Mesodermal cell (in vitro differentiated cells): ENCODE results near the gene THEM4.

Experiments
- H3K27ac ChIP-seq: 2 replicates; pipeline ENCODE4 v1.7.0; 2013; ENCODE audit warnings: mild to moderate bottlenecking, low read depth, low read length, moderate library complexity; ENCODE audit not compliant: severe bottlenecking
- H3K36me3 ChIP-seq: 2 replicates; pipeline ENCODE4 v1.7.1; 2013; ENCODE audit warnings: mild to moderate bottlenecking, low read length, moderate library complexity; ENCODE audit not compliant: control insufficient read depth, insufficient read depth
- H3K4me1 ChIP-seq: one replicate; pipeline ENCODE4 v1.7.1; 2013; ENCODE audit warnings: mild to moderate bottlenecking, low read length; ENCODE audit not compliant: insufficient read depth, control insufficient read depth, poor library complexity, severe bottlenecking
- H3K4me3 ChIP-seq: 2 replicates; pipeline ENCODE4 v1.7.0; 2013; ENCODE audit warnings: low read length, control low read depth, mild to moderate bottlenecking; ENCODE audit not compliant: insufficient read depth, poor library complexity, severe bottlenecking; ENCODE audit errors: extremely low read depth
- H3K9me3 ChIP-seq: 2 replicates; pipeline ENCODE4 v1.7.1; 2013; ENCODE audit warnings: mild to moderate bottlenecking, low read length, moderate library complexity; ENCODE audit not compliant: control insufficient read depth
- WGBS, 2 experiments: methylation state at CpG; one replicate each; pipeline ENCODE4 v1.1.5; 2013; ENCODE audit warnings: missing lambda C conversion rate in 2 of 2; ENCODE audit not compliant: insufficient coverage in 2 of 2; 5-methylcytosine and 5-hydroxymethylcytosine counted together

Gene THEM4

GRCh38 chr1:151837197-151837596 is 72.1 kb downstream of the THEM4 start:
- 74 to 84% methylated on average over 2 to 3 of the region's 3 CpGs for WGBS, 2 experiments
- H3K4me1 ChIP-seq = peaks cover 28% of the 10 kb centered on the region

GRCh38 chr1:151835596-151835995 is 73.7 kb downstream of the THEM4 start:
- peaks cover 14% of the 10 kb centered on the region for H3K4me1 ChIP-seq
- no peaks in the 10 kb centered on the region for H3K9me3 ChIP-seq
- H3K36me3 ChIP-seq = no peaks in the 10 kb centered on the region
- no peak overlapping the region for H3K27ac ChIP-seq
- WGBS, 2 experiments = 95 to 100% methylated on average over 3 to 4 of the region's 7 CpGs
- no peak overlapping the region for H3K4me3 ChIP-seq

More at GRCh38 chr1:151837197-151837596, 72.1 kb downstream of the THEM4 start:
- no peaks in the 10 kb centered on the region for H3K36me3 ChIP-seq
- H3K27ac ChIP-seq = no peak overlapping the region
- H3K9me3 ChIP-seq = no peaks in the 10 kb centered on the region
- no peak overlapping the region for H3K4me3 ChIP-seq

GRCh38 chr1:151834239-151834638 is 75.1 kb downstream of the THEM4 start:
- Histone ChIP-seq H3K9me3 (no peaks in the 10 kb centered on the region), H3K36me3 (no peaks in the 10 kb centered on the region), H3K27ac (no peak overlapping the region), H3K4me3 (no peak overlapping the region), H3K4me1 (peaks cover 22% of the 10 kb centered on the region)
- 80 to 100% methylated on average over 1 to 2 of the region's 3 CpGs for WGBS, 2 experiments

GRCh38 chr1:151833172-151833900 is 76.0 kb downstream of the THEM4 start:
- H3K4me3 ChIP-seq = no peak overlapping the region
- H3K36me3 ChIP-seq = no peaks in the 10 kb centered on the region
- H3K9me3 ChIP-seq = no peaks in the 10 kb centered on the region
- H3K4me1 ChIP-seq = peaks cover 25% of the 10 kb centered on the region
- WGBS, 2 experiments = 93 to 100% methylated on average over 3 to 4 of the region's 8 CpGs
- H3K27ac ChIP-seq = no peak overlapping the region

GRCh38 chr1:151832318-151832980 is 76.9 kb downstream of the THEM4 start:
- 76 to 90% methylated on average over 4 to 6 of the region's 10 CpGs for WGBS, 2 experiments
- peaks cover 29% of the 10 kb centered on the region for H3K4me1 ChIP-seq
- H3K27ac ChIP-seq = no peak overlapping the region
- no peak overlapping the region for H3K4me3 ChIP-seq
- H3K9me3 ChIP-seq = no peaks in the 10 kb centered on the region
- H3K36me3 ChIP-seq = no peaks in the 10 kb centered on the region

- 89 to 95% methylated on average over 4 to 5 of the region's 5 CpGs for WGBS, 2 experiments
- Histone ChIP-seq H3K4me1 (peaks cover 22% of the 10 kb centered on the region), H3K4me3 (no peak within 1 kb of the TSS), H3K36me3 (no peaks in the 10 kb centered on the region), H3K9me3 (no peaks in the 10 kb centered on the region), H3K27ac (no peak within 1 kb of the TSS)
Observed at GRCh38 chr1:151831605-151832004, 77.7 kb downstream of the THEM4 start, which contains the start of gene RORC. TSS of gene RORC (minus strand) at chr1:151831802. CDS start at chr1:151831764, 38 bp downstream.

- no peak overlapping the region for H3K4me3 ChIP-seq
- H3K27ac ChIP-seq = no peak overlapping the region
- peaks cover 19% of the 10 kb centered on the region for H3K4me1 ChIP-seq
- no peaks in the 10 kb centered on the region for H3K9me3 ChIP-seq
- 85 to 94% methylated on average over 4 of the region's 4 CpGs for WGBS, 2 experiments
- H3K36me3 ChIP-seq = no peaks in the 10 kb centered on the region
Observed at GRCh38 chr1:151831256-151831591, 78.1 kb downstream of the THEM4 start.

- H3K9me3 ChIP-seq = no peaks in the 10 kb centered on the region
- no peak overlapping the region for H3K27ac ChIP-seq
- no peak overlapping the region for H3K4me3 ChIP-seq
- no peaks in the 10 kb centered on the region for H3K36me3 ChIP-seq
- H3K4me1 ChIP-seq = peaks cover 23% of the 10 kb centered on the region
- 20 to 70% methylated on average over 1 to 2 of the region's 6 CpGs for WGBS, 2 experiments
Observed at GRCh38 chr1:151830055-151830454, 79.3 kb downstream of the THEM4 start.

GRCh38 chr1:151829352-151830046 is 79.8 kb downstream of the THEM4 start:
- Histone ChIP-seq H3K36me3 (no peaks in the 10 kb centered on the region), H3K4me1 (peaks cover 23% of the 10 kb centered on the region), H3K9me3 (no peaks in the 10 kb centered on the region), H3K4me3 (no peak overlapping the region), H3K27ac (no peak overlapping the region)
- WGBS, 2 experiments = 31 to 33% methylated on average over 1 to 3 of the region's 4 CpGs

GRCh38 chr1:151828921-151829320 is 80.4 kb downstream of the THEM4 start:
- Histone ChIP-seq H3K27ac (no peak overlapping the region), H3K36me3 (no peaks in the 10 kb centered on the region), H3K9me3 (no peaks in the 10 kb centered on the region), H3K4me1 (peaks cover 23% of the 10 kb centered on the region), H3K4me3 (no peak overlapping the region)
- WGBS, 2 experiments = 0 to 4% methylated on average over 8 of the region's 12 CpGs
